ENCODE measurements around the gene PMFBP1. TPM values are rescaled to one million over a fixed set of nuclear protein-coding genes. Genes with fewer than 3 reads are reported as not detected.

The PMFBP1 gene
- total RNA-seq, 1 experiment from 2014 or later: 0.55 TPM

DNA sequence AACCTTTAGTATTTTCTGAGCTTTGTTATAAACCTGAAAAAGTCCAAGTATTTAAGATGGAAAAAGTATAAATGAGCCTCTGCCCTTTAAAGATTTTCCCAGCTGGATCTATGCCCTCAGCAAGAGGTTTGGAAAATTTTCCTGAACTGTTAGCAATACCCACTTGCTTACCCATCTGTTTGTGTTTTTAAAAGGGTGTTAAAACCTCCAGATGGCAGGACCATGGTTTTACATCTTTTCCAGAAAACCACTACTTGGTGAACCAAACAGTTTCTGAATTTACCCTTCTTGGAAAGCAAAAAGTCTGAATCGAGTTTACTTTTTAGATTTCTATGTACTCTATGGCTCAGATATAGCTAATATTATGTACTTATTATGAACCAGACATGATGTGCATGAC lies 719 bp downstream of the PMFBP1 start:
- CTCF ChIA-PET: no interaction called here
- Histone ChIP-seq H3K4me1 (replicated peaks; ENCODE audit: insufficient read depth) (no peaks in the 10 kb centered on the region), H3K27me3 (ENCODE audit: insufficient read depth, low read depth) (peaks cover 44% of the 10 kb centered on the region)

DNA sequence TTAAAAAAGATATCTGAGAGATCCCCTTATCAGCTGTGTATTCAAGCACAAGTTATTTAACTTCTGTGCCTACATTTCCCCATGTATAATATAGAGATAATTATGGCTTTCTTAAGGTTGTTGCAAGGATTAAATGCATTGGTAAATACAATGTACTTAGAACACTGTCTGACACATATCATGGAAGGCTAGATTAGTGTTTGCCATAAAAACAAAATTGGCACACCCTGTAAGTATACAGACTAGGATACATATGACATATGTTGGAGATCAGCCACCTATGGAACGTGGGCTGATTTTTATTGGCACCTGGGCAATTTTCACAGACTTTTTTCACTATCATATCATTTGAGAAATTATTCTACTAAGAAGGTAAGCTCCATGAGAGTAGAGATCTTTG lies 2.2 kb downstream of the PMFBP1 start:
- ChIA-PET CTCF (no interaction called here), POLR2A (ENCODE audit: unreplicated experiment) (no interaction called here)
- no peak for DNase-seq
- Histone ChIP-seq H3K27me3 (ENCODE audit: insufficient read depth, low read depth) (peaks cover 52% of the 10 kb centered on the region), H3K9me2 (ENCODE audit: insufficient read depth) (no peaks in the 10 kb centered on the region), H3K79me2 (ENCODE audit: low read depth) (no peaks in the 10 kb centered on the region), H2AFZ (no peak overlapping the region), H3K4me3 (no peak overlapping the region), H3K4me2 (no peak overlapping the region), H3K4me1 (replicated peaks; ENCODE audit: insufficient read depth) (no peaks in the 10 kb centered on the region), H4K20me1 (ENCODE audit: insufficient read depth) (no peaks in the 10 kb centered on the region), H3K9me3 (ENCODE audit: insufficient read depth, low read depth) (no peaks in the 10 kb centered on the region), H3K27ac (no peak overlapping the region), H3K36me3 (ENCODE audit: low read depth) (no peaks in the 10 kb centered on the region), H3F3A (ENCODE audit: insufficient read depth, low read depth) (no peaks in the 10 kb centered on the region)
- no peak for TF ChIP-seq EZH2 (IDR thresholded peaks at IDR 0.05; ENCODE audit: low read depth)
- intact Hi-C loops (cut with micrococcal nuclease; ENCODE audit: unreplicated experiment): no loop called here
- no TSS peak for BruUV-seq (replicated peaks)

More for the DNA sequence above, 719 bp downstream of the PMFBP1 start:
- no TSS peak for BruUV-seq (replicated peaks)
- no peak for DNase-seq
- H3K9me3 ChIP-seq (ENCODE audit: insufficient read depth, low read depth): no peaks in the 10 kb centered on the region
- H3K4me2 ChIP-seq: no peak overlapping the region
- H4K20me1 ChIP-seq (ENCODE audit: insufficient read depth): no peaks in the 10 kb centered on the region
- H2AFZ ChIP-seq: no peak overlapping the region
- intact Hi-C loops (cut with micrococcal nuclease; ENCODE audit: unreplicated experiment): no loop called here
- POLR2A ChIA-PET (ENCODE audit: unreplicated experiment): no interaction called here
- no peaks in the 10 kb centered on the region for H3F3A ChIP-seq (ENCODE audit: insufficient read depth, low read depth)
- TF ChIP-seq, protein P1, sequence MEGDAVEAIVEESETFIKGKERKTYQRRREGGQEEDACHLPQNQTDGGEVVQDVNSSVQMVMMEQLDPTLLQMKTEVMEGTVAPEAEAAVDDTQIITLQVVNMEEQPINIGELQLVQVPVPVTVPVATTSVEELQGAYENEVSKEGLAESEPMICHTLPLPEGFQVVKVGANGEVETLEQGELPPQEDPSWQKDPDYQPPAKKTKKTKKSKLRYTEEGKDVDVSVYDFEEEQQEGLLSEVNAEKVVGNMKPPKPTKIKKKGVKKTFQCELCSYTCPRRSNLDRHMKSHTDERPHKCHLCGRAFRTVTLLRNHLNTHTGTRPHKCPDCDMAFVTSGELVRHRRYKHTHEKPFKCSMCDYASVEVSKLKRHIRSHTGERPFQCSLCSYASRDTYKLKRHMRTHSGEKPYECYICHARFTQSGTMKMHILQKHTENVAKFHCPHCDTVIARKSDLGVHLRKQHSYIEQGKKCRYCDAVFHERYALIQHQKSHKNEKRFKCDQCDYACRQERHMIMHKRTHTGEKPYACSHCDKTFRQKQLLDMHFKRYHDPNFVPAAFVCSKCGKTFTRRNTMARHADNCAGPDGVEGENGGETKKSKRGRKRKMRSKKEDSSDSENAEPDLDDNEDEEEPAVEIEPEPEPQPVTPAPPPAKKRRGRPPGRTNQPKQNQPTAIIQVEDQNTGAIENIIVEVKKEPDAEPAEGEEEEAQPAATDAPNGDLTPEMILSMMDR (conservative IDR thresholded peaks at IDR 0.05): no peak
- TF ChIP-seq EZH2 (IDR thresholded peaks at IDR 0.05; ENCODE audit: low read depth): no peak
- no peaks in the 10 kb centered on the region for H3K79me2 ChIP-seq (ENCODE audit: low read depth)
- H3K36me3 ChIP-seq (ENCODE audit: low read depth): no peaks in the 10 kb centered on the region
- H3K27ac ChIP-seq: no peak overlapping the region
- no peaks in the 10 kb centered on the region for H3K9me2 ChIP-seq (ENCODE audit: insufficient read depth)
- H3K4me3 ChIP-seq: no peak overlapping the region

DNA sequence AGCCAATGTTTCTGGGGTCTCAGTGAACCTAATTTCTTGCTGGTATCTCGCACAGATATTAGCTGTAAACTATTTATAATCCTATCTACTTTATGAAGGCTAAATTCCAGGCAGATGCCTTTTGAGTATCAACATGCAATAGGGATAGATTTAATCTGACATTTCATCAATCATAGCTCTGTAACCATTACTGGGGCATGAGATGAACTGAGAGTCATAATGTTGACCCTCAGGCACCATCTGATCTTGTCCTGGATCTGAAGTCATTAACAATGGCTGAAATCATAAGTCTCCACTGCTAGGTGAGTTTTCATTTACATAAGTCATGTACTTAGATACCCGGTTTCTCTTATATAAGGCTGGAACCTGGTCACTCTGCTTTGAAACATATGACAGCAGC lies 3.6 kb downstream of the PMFBP1 start:
- no TSS peak for BruUV-seq (replicated peaks)
- Histone ChIP-seq H3K27ac (no peak overlapping the region), H3K27me3 (ENCODE audit: insufficient read depth, low read depth) (peaks cover 55% of the 10 kb centered on the region), H3K4me2 (no peak overlapping the region), H3F3A (ENCODE audit: insufficient read depth, low read depth) (no peaks in the 10 kb centered on the region), H3K79me2 (ENCODE audit: low read depth) (no peaks in the 10 kb centered on the region), H3K9me2 (ENCODE audit: insufficient read depth) (no peaks in the 10 kb centered on the region), H3K9me3 (ENCODE audit: insufficient read depth, low read depth) (no peaks in the 10 kb centered on the region), H2AFZ (no peak overlapping the region), H3K36me3 (ENCODE audit: low read depth) (no peaks in the 10 kb centered on the region), H4K20me1 (ENCODE audit: insufficient read depth) (no peaks in the 10 kb centered on the region), H3K4me3 (no peak overlapping the region), H3K4me1 (replicated peaks; ENCODE audit: insufficient read depth) (no peaks in the 10 kb centered on the region)
- no peak for TF ChIP-seq EZH2 (IDR thresholded peaks at IDR 0.05; ENCODE audit: low read depth)
- TF ChIP-seq, protein P1 (conservative IDR thresholded peaks at IDR 0.05): no peak
- intact Hi-C loops (cut with micrococcal nuclease; ENCODE audit: unreplicated experiment): no loop called here
- ChIA-PET CTCF (no interaction called here), POLR2A (ENCODE audit: unreplicated experiment) (no interaction called here)
- DNase-seq: no peak

DNA sequence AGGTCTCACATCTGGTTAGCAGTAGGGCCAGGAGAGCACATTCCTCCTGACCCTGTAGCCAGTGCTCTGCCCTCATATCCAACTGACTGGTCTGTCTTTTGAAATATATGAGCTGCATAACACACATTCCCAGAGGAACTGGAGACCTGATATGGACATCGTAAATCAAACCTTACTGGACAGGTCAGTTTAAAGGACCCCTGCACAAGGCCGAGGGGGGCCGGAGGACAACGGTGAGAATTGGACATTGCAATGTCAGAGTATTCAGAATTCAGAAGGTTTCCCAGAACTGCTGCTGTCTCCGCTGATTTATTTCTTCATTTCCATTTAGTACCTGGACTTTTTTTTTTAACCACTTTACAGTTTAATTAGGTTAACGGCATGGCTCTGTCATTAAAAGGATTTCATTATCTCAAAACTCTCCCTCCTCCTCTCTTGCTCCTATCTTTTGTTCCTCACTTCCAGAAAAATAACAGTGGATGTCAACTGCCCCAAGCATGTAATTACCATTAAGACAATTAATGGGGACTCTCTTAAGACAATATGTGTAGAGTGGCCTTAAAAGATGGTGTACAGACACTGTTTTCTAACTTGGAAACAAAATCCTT lies 4.9 kb downstream of the PMFBP1 start:
- no peaks in the 10 kb centered on the region for H3K36me3 ChIP-seq (ENCODE audit: low read depth)
- ChIA-PET POLR2A (ENCODE audit: unreplicated experiment) (interaction anchor here (0.7 kb wide), 1 partner anchor 90 kb away, joined by 3 read pairs; no protein-coding TSS in a partner anchor), CTCF (no interaction called here)
- H3K9me3 ChIP-seq (ENCODE audit: insufficient read depth, low read depth): no peaks in the 10 kb centered on the region
- BruUV-seq (replicated peaks): no TSS peak
- no peak overlapping the region for H2AFZ ChIP-seq
- no peaks in the 10 kb centered on the region for H3K4me1 ChIP-seq (replicated peaks; ENCODE audit: insufficient read depth)
- intact Hi-C loops (cut with micrococcal nuclease; ENCODE audit: unreplicated experiment): no loop called here
- H3K4me2 ChIP-seq: no peak overlapping the region
- no peaks in the 10 kb centered on the region for H3K9me2 ChIP-seq (ENCODE audit: insufficient read depth)
- H3K4me3 ChIP-seq: no peak overlapping the region
- H4K20me1 ChIP-seq (ENCODE audit: insufficient read depth): no peaks in the 10 kb centered on the region
- no peaks in the 10 kb centered on the region for H3F3A ChIP-seq (ENCODE audit: insufficient read depth, low read depth)
- no peak for DNase-seq
- H3K27ac ChIP-seq: no peak overlapping the region
- TF ChIP-seq, protein P1 (conservative IDR thresholded peaks at IDR 0.05): no peak
- no peak for TF ChIP-seq EZH2 (IDR thresholded peaks at IDR 0.05; ENCODE audit: low read depth)
- no peaks in the 10 kb centered on the region for H3K79me2 ChIP-seq (ENCODE audit: low read depth)
- peaks cover 67% of the 10 kb centered on the region for H3K27me3 ChIP-seq (ENCODE audit: insufficient read depth, low read depth)

Measured in PC-9 (cell line).